Fibroblast of mammary gland (primary cell): ENCODE data around the gene PHF21B.

ENCODE experiments used
- DNase-seq: peaks from one replicate; pipeline ENCODE4 v3.0.0-alpha.2; 2010; ENCODE audit warnings: low read depth
- H3K4me3 ChIP-seq: 2 replicates; pipeline ENCODE4 v1.5.1; 2011; ENCODE audit warnings: low read depth, mild to moderate bottlenecking, low read length, moderate library complexity; ENCODE audit not compliant: control insufficient read depth
- TF ChIP-seq, protein P1 (sequence below): conservative IDR thresholded peaks from 2 replicates; pipeline ENCODE4 v1.5.1; 2011; ENCODE audit warnings: low read depth, low read length, inconsistent platforms; ENCODE audit not compliant: control insufficient read depth, insufficient read depth

Gene PHF21B

DNA sequence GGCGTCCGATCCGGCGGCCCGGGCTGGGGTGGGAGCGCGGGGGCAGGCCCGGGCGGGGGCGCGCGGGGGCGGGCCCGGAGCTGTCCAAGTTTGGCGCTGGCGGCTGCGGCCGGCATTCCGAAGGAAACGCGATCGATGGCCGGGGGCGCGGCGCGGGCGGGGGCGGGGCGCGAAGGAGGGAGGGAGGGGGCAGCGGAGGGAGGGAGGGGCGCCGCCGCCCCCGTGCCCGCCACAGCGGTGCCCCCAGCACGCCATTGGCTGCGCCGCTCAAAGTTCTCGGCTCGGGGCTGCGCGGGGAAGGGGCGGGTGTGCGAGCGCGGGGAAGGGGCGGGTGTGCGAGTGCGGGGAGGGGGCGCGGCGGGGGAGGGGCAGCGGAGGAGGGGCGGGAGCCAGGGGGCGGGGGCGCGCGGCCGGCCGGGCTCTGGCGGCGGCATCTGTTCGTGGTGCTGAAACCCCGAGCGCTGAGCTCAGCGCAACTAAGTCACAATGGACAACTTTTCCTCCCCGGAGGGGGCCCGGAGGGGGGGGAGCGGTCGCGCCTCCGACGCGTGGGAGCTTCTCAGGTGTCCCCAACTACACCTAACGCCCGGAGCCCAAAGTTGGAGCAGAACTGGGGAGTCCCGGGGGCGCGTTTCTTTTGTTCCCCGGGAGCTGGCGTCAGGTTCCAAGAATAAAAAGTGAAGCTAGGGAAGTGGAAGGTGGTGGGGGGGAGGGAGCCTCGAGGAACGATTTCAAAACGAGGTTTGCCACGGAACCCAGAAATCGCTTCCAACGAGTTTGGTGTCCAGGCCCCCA, 2.2 kb downstream of the PHF21B start:
- no peak overlapping the region for H3K4me3 ChIP-seq
- TF ChIP-seq, protein P1, sequence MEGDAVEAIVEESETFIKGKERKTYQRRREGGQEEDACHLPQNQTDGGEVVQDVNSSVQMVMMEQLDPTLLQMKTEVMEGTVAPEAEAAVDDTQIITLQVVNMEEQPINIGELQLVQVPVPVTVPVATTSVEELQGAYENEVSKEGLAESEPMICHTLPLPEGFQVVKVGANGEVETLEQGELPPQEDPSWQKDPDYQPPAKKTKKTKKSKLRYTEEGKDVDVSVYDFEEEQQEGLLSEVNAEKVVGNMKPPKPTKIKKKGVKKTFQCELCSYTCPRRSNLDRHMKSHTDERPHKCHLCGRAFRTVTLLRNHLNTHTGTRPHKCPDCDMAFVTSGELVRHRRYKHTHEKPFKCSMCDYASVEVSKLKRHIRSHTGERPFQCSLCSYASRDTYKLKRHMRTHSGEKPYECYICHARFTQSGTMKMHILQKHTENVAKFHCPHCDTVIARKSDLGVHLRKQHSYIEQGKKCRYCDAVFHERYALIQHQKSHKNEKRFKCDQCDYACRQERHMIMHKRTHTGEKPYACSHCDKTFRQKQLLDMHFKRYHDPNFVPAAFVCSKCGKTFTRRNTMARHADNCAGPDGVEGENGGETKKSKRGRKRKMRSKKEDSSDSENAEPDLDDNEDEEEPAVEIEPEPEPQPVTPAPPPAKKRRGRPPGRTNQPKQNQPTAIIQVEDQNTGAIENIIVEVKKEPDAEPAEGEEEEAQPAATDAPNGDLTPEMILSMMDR, result no peak
- DNase-seq, result no peak

GRCh38 chr22:45006964-45007390, 2.8 kb downstream of the PHF21B start:
- TF ChIP-seq, protein P1, result no peak
- no peak for DNase-seq
- H3K4me3 ChIP-seq, result no peak overlapping the region

- no peak for DNase-seq
- no peak overlapping the region for H3K4me3 ChIP-seq
- TF ChIP-seq, protein P1, result no peak
Observed at GRCh38 chr22:45006111-45006963, 3.5 kb downstream of the PHF21B start.

DNA sequence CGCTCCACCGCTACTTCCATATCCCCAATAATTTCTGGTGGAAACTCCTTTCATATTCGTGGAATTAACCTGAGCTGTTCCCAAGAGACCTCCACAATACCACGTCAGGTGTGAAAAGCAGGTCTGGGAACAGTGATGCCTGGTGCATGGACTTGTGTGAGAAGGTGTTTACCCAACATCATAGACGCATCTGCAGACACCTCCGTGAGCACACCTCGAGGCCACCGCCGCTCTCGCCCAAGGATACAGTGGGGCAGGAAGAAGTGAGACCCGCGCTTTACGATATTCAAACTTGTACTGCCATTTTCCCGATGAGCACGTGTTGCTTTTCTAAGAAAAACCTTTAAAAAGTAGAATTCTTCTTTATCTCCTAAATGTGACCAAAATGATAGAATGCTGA, 8.2 kb downstream of the PHF21B start:
- TF ChIP-seq, protein P1, result no peak
- DNase-seq, result no peak
- no peak overlapping the region for H3K4me3 ChIP-seq

- no peak for DNase-seq
- TF ChIP-seq, protein P1, result no peak
Observed at GRCh38 chr22:45000330-45000729, 9.5 kb downstream of the PHF21B start.

DNA sequence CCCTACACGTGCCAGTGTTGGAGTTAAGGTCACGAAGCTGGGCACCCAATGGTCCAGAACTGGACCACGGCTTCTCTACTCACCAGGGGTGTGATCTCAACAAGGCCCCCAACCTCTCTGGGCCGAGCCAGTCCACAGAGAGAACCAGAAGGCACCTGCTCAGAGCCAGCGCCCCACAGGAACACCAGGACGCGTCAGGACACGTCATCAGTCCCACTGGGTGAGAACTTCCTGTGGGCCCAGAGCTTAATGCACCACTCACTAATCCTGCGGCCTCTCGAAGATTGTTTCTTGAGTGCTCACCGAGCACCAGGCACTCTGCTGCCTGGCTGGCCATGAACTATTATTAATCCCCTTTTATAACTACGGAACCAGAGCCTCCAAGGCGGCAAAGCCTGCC, 10.1 kb downstream of the PHF21B start:
- no peak for DNase-seq
- no peak overlapping the region for H3K4me3 ChIP-seq
- TF ChIP-seq, protein P1, result no peak

More at GRCh38 chr22:45000330-45000729, 9.5 kb downstream of the PHF21B start:
- no peak overlapping the region for H3K4me3 ChIP-seq
